HEK293 (cell line): ENCODE results near the gene BLOC1S2.

ENCODE experiments used
- GLI2 ChIP-seq: fragments of 450-650 bp; formaldehyde crosslinking; IDR thresholded peaks from 2 replicates; pipeline ENCODE4; 2017; ENCODE audit warnings: missing biosample characterization, missing genetic modification characterization, low read depth, borderline replicate concordance
- YY1 ChIP-seq: fragments of 450-650 bp; formaldehyde crosslinking; IDR thresholded peaks from 2 replicates; pipeline ENCODE4 v1.5.1; 2018; ENCODE audit warnings: missing biosample characterization, missing genetic modification characterization
- ZNF335 ChIP-seq: fragments of 450-650 bp; formaldehyde crosslinking; conservative IDR thresholded peaks from 2 replicates; pipeline ENCODE4 v1.5.1; 2016; ENCODE audit warnings: missing biosample characterization, missing genetic modification characterization
- TF ChIP-seq, protein P1 (sequence below): fragments of 450-650 bp; formaldehyde crosslinking; IDR thresholded peaks from 2 replicates; pipeline ENCODE4 v1.5.1; 2016; ENCODE audit warnings: missing biosample characterization, missing genetic modification characterization
- TF ChIP-seq, protein P2 (sequence below): fragments of 450-650 bp; formaldehyde crosslinking; IDR thresholded peaks from 2 replicates; pipeline ENCODE4 v1.5.1; 2017; ENCODE audit warnings: missing biosample characterization, missing genetic modification characterization

DNA sequence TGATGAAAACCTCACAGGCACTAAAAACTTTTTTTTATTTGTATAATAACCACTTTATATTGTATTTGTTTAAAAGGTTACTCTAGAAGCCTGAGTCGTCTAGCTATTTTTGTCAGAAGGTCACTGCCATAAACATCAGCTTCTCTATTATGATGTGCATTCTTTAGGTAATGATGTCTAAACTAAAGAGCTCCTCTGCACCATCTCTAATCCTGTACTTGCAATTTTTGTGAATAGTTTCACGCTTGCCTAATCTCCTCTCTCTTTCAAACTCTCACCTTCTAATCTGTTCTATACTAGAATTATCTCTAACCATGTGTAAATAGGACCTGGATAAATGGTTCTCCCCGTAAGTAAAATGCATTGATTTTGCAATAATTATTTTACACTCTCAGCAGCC lies 46.6 kb downstream of the BLOC1S2 start:
- TF ChIP-seq, protein P1, sequence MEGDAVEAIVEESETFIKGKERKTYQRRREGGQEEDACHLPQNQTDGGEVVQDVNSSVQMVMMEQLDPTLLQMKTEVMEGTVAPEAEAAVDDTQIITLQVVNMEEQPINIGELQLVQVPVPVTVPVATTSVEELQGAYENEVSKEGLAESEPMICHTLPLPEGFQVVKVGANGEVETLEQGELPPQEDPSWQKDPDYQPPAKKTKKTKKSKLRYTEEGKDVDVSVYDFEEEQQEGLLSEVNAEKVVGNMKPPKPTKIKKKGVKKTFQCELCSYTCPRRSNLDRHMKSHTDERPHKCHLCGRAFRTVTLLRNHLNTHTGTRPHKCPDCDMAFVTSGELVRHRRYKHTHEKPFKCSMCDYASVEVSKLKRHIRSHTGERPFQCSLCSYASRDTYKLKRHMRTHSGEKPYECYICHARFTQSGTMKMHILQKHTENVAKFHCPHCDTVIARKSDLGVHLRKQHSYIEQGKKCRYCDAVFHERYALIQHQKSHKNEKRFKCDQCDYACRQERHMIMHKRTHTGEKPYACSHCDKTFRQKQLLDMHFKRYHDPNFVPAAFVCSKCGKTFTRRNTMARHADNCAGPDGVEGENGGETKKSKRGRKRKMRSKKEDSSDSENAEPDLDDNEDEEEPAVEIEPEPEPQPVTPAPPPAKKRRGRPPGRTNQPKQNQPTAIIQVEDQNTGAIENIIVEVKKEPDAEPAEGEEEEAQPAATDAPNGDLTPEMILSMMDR = no peak
- no peak for TF ChIP-seq YY1 (tag by site-specific recombination)
- TF ChIP-seq ZNF335 (tag by site-specific recombination) = no peak
- TF ChIP-seq GLI2 (tag by site-specific recombination) = no peak
- TF ChIP-seq, protein P2, sequence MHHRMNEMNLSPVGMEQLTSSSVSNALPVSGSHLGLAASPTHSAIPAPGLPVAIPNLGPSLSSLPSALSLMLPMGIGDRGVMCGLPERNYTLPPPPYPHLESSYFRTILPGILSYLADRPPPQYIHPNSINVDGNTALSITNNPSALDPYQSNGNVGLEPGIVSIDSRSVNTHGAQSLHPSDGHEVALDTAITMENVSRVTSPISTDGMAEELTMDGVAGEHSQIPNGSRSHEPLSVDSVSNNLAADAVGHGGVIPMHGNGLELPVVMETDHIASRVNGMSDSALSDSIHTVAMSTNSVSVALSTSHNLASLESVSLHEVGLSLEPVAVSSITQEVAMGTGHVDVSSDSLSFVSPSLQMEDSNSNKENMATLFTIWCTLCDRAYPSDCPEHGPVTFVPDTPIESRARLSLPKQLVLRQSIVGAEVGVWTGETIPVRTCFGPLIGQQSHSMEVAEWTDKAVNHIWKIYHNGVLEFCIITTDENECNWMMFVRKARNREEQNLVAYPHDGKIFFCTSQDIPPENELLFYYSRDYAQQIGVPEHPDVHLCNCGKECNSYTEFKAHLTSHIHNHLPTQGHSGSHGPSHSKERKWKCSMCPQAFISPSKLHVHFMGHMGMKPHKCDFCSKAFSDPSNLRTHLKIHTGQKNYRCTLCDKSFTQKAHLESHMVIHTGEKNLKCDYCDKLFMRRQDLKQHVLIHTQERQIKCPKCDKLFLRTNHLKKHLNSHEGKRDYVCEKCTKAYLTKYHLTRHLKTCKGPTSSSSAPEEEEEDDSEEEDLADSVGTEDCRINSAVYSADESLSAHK (tag by site-specific recombination) = no peak
